Activated CD4-positive, CD25-positive, alpha-beta regulatory T cell treated with anti-CD3 and anti-CD28 coated beads, Interleukin-2, amount 50 U/mL, for 24 hours (primary cell): Measurements from ENCODE around the gene RNF13.
"Not testable (repeated sequence)": the region's sequence is repeated elsewhere in the genome, so short reads cannot be mapped to it uniquely, and the experiment has no call there.

Source experiments
- ATAC-seq, 2 donors: fragments of 150-1000 bp; cut with Tn5 transposase; one replicate each; pipeline ENCODE4 v1.10.0; 2021; ENCODE audit warnings: mild to moderate bottlenecking in 1 of 2, moderate library complexity in 1 of 2

RNF13 gene

DNA sequence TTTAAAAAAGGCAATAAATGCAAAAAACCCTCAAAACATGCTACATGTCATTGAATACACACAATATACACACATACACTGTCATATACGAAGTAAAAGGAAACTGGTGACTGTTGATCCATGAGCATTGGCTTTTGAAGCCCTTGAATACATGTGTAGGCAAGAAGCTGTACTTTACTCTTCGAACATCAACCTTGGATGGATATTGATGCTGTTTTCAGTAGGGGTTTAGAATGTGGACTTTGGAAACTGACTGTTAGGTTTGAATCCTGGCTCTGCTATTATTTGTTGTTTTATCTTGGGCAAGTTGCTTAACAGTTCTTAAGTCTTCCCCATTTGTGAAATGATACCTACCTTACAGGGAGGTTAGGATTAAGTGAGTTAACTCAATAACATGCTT is 30.5 kb downstream of the RNF13 start:
- ATAC-seq = no peak

DNA sequence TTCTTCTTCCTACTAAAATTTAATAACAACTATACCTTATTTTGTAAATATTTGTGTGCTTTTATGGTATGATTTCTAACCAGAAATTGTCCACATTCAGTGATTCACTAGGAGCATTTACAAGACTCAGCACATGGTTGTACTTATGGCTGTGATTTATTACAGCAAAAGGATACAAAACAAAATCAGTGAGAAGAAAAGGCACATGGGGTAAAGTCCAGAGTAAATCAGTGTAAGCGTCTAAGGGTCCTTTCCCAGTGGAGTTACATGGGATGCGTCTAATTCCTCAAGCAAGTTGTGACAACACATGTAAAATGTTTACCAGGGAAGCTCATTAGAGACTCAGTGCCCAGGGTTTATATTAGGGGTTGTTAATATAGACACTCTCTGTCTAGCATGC is 31.1 kb downstream of the RNF13 start:
- ATAC-seq = no peak

DNA sequence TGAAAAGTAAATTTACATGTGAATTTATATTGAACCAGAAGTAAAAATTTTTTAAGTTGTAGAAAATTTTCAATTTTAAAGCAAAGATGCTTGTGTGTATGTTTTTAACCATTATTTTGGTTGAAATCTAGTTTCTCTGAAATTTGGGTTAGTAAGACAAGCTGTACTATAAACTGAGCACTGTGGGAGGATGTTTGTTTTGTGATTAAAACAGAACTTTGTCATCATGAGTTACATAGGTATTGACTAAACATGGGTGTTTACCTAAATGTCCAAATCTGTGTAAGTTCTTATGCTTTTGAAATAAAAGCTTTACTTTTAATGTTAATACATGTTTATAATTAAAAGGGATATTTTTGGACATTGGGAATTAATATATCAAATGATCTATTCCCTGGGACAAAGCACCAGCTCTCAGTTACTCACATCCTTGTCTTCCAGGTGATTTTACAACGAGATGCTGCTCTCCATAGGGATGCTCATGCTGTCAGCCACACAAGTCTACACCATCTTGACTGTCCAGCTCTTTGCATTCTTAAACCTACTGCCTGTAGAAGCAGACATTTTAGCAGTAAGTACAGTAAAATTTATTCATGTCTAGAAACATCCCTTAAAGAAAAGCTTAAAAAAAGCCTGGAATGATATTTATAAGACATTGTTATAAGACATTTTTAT is 32.7 kb downstream of the RNF13 start:
- no peak for ATAC-seq

DNA sequence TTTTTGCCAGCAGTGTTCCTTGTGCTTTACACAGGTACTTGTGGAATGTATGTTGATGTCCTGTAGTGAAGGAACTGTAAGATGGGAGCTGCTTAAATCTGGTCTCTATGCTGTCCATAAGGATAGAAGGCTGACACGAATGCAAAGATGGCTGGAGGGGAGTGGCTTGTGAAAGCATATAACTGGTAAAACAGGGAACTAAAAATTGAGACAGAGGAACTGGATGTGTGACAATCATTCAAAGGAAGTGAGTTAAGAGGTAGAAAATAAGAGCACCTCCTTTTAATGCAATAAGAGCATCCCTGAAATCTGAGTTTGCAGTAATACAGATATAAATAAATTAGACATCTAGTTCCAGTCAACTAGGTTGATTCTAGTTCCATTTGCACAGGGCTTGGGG is 35.2 kb downstream of the RNF13 start:
- ATAC-seq = no peak

DNA sequence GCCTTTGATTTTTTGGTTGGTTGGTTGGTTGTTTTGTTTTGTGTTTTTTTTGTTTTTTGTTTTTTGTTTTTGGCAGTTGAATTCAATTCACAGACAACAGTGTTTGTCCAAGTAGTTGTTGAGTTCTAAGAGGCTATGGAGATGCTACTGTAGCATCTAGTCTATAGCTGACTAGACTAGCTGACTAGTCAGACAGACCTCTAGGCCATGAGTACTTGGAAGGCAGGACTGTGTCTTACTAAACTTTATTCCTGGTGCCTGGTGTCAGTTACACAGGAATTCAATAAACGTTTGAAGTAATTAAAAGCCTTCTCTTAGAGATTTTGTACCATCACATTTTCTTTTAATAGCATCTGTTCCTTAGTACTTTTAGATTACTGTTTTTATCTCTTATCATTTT is 35.7 kb downstream of the RNF13 start:
- ATAC-seq = no peak

DNA sequence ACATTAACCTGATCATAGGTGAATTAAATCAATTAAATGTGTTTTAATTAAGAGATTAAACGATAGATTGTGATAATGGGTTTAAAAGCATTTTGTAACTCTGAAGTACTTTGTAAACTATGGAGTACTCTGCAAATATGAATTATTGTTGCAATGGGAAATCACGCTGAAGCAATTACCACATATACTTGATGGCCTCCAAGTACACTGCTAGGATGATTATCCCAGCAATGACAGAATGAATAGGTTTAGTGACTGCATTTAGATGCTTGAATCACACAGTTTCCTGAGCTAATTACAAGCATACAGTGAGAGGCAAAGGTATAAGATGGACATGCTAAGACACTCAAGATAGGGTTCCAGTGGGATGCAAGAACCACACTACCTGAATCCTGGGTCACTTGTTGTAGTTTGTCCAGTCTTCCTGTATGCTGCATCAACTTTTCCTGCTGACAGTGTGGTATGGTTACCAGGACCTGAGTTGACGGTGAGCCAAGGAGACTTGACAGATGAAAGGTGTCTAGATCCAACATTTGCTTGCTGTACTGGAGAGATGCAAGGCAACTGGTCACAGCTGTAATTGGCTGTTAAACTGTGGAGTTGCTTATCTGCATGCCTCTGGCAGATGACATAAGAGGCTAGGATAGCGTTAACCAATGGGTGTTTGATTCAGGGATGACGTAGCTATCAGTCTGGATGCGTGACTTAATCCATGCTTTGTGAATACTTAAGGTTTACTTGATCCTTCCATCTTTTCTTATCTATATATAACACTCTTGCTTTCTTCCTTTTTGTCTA is 38.0 kb downstream of the RNF13 start:
- ATAC-seq = no peak

DNA sequence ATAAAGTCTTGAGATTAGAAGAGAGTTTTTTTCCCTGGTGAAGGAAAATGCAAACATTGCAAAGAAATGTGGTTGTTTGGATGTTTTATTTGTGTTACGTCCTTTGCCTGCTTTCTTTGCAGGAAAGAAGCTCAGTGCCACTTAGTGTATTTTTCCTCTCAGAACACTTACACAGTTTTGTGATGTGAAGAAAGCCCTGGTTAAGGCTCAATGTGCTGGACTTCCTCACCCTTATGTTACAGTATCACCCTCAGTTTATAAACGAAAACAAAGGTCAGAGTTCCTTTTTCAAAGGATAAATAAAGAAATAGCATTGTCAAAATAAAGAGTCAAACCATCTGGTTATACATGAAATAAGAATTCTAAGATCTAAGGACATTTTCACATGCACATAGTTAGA is 45.9 kb downstream of the RNF13 start:
- ATAC-seq = no peak

DNA sequence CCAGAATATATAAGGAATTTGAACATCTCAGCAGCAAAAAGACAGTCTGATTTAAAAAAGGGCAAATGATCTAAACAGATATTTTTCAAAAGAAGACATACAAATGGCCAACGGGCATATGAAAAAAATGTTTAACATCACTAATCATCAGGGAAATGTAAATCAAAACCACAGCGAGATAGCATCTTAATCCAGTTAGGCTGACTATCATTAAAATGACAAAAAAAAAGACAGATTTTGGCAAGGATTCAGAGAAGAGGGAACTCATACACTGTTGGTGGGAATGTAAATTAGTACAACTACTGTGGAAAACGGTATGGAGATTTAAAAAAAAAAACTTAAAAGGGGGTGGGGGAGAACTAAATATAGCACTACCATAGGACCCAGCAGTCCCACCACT is 47.9 kb downstream of the RNF13 start:
- ATAC-seq = no peak

DNA sequence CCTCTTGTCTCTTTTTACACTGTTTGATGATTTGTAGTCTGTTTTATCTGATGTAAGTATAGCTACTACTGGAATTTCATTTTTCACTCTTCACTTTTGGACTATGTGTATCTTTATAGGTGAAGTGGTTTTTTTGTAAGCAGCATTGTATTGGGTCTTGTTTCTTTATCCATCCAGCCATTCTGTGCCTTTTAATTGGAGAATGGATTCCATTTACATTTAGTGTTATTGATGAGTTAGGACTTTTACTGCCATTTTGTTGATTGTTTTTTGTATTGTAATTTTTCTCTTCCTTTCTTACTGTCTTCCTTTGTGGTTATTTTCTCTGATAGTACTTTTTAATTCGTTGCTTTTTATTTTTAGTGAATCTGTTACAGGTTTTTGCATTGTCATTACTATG is 54.5 kb downstream of the RNF13 start:
- ATAC-seq = no peak

DNA sequence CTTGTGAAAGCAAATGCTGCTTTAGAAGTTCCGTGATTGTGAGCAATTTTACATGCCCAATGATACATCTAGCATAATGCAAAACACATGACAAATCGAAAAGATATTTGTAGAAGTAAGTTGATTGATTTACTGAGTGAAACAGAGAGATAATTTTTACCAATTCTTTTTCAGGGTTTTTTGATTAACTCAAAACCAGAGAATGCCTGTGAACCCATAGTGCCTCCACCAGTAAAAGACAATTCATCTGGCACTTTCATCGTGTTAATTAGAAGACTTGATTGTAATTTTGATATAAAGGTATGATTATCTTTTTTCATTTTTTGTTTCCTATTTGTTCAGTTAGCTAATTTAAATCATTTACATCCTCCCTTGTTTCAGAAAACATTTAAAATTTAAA is 58.8 kb downstream of the RNF13 start:
- peak in 1 of 2 donors; percentile 27 for ATAC-seq

DNA sequence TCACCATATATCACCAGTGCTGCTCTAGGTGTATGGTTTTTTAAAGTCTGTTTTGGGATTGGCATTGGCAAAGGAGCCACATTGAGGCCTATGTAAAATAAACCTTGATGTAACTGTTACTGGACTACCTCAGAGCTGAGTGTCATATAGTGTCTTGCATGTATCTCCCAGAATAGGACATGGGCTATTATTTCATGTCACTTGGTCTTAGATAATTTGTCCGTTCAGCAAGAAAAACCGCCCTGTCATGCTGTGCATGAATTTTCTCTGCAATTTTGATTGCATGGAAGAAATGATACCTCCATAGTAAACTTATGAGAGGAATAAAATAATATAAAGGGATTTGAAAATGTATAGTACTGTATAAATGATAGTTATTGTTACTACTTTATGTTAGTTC is 59.6 kb downstream of the RNF13 start:
- ATAC-seq = no peak

DNA sequence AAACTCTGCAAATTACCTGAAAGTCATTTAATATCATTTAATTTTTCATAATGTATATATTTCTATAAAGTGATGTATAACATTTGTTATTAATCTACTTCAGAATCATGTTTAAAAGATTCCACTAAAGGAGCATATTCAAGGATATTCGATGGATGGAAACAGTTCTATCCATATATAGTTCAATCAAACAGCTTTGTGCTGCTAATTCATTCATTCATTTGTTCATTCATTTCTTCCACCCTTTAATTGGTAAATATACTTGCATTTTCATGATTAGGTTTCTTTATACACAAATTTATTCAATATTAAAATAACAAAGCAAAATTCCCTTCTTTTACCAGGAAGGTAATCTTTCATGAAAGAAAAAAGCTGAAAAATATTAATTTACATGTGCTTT is 64.7 kb downstream of the RNF13 start:
- ATAC-seq = no peak

DNA sequence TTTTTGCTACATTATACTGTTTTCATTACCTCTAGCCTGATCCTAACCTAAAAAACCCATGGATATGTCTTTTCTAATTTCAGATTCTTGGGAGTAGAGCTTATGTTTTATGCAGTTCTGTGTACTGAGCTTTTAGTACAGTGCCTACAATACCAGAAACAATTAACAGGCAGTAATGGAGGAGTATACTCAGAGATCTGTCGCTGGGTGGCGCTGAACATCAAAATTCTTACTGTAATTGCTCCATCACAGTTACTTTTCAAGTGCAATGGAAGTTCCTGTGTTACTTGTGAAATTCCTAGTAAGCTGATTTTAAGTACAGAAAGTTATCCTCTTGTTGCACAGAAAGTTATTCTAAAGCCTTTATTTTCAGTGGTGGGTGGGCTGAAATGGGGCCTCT is 66.9 kb downstream of the RNF13 start:
- ATAC-seq = no peak

DNA sequence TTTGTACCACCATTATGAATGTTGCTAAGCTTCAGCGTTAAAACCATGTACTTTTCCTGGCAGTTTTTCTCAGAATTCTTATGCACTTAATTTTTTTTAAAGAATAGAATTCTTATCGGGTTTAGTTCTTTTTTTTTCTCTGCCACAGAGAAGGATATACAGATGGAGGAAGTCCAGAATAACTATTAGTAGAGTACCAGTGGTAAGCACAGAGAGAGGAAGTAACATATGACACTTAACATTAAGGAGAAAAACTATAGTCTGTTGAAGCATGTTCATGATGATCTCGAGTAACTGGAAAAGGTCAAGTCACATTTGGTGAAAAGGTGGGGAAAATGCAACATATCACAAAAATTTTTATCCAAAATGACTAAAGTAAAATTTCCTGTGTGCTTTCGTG is 68.9 kb downstream of the RNF13 start:
- ATAC-seq = no peak

DNA sequence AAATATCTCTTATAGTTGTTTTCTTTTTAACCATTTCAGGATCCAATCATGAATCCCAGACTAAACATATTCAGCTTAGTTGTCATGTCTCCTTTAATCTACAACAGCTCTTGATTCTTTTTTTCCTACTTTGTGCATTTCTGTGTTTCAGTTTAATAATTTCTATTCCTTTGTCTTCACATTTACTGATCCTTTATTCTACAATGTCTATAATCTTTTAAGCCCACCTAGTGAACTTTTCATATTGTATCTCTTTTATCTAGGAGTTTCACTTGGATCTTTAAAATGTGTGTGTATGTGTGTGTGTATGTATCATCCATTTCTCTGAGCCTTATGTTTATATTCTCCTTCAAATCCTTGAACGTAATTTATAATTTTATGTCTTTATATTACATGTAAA is 70.1 kb downstream of the RNF13 start:
- no peak for ATAC-seq

DNA sequence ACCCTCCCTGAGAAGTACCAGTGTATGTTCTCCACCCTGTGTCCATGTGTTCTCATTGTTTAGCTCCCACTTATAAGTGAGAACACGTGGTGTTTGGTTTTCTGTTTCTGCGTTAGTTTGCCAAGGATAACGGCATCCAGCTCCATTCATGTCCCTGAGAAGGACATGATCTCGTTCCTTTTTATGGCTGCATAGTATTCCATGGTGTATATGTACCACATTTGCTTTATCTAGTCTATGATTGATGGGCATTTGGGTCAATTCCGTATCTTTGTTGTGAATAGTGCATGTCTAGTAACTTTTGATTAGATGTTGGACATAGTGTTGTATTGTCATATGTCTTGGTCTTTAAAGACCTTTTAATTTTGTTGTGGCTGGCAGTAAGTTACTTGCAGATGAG is 70.8 kb downstream of the RNF13 start:
- ATAC-seq = not testable (repeated sequence)

DNA sequence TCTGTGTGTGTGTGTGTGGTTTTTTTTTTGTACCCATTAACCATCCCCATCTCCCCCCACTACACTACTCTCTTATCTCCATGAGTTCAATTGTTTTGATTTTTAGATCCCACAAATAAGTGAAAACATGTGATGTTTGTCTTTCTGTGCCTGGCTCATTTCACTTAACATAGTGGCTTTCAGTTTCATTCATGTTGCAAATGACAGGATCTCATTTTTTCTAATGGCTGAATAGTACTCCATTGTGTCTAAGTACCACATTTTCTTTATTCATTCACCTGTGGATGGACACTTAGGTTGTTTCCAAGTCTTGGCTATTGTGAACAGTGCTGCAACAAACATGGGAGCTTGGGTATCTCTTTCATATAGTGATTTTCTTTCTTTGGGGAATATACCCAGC is 71.8 kb downstream of the RNF13 start:
- not testable (repeated sequence) for ATAC-seq

DNA sequence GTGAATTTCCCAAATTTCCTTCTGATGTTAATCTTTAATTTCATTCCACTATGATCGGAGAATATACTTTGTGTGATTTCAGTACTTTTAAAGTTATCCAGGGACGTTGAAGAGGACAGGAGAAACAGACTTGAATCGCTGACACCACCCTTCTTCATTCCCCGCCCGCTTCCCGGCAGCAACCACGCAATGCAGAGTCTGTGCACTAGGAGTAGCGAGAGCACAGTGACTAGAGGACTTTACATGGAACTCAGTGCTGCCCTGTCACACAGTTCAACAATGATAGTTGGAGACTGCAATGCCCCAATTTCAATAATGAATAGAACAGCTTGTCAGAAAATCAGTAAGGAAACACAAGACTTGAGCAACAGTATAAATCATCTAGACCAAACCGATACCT is 73.9 kb downstream of the RNF13 start:
- no peak for ATAC-seq

DNA sequence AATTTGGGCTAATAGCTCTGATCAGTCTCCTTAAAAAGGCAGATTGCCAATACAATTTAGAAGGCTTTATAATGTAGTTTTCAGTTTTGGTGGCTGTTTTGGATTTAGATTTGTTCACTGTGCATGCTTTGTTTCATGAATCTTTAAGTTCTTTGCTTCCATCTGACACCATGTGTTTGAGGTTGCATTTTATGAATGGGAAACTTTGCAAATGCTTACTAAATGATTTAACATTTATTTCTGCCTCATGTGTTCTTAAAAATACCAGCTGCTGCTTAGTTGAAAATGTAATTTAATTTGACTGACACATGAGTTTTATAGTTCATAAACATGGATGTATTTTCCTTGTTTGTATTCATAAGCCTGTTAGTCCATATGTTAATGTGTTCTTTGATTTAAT is 78.6 kb downstream of the RNF13 start:
- ATAC-seq = no peak

DNA sequence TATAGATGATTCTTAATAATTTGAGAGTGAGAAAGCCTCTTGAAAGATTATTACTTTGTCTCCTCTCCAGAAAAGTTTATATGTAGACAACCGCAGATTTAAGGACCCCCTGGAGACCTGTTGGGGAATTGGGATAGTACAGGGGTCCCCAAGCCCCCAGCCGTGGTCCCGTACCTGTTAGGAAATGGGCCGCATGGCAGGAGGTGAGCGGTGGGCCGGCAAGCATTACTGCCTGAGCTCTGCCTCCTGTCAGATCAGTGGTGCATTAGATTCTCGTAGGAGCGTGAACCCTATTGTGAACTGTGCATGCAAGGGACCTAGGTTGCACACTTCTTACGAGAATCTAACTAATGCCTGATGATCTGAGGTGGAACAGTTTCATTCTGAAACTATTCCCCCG is 79.4 kb downstream of the RNF13 start:
- ATAC-seq = no peak

DNA sequence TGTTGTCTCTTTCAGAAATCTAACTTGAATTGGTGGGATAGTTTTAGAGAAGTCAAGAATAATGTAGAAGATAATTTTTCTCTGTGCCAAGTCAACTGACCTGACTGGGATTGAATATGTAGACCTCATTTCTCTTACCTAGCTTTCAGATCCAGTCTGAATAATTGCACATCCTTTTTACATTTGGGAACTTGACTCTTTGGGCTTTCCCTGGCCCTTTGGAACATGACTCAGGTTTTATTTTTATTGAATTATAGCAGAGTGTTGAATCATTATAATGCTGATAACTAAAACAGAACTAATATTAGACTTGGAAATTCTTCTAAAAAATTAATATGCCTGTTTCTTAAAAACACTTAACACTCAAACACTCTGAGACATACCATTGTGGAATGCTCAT is 81.2 kb downstream of the RNF13 start:
- ATAC-seq = no peak

DNA sequence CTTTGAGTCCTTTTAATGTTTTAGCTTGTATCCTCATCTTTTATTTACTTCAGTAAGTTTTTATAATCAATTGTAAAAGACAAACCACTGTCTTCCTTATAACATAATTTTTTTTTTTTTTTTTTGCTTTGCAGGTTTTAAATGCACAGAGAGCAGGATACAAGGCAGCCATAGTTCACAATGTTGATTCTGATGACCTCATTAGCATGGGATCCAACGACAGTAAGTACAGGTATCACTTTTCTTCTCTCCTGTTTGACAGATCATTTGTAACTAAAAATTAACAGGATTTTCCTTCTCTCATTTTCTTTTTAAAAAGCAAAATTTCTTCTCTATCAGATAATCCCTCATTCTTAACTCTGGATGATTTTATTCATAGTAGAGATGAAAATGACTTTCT is 82.3 kb downstream of the RNF13 start:
- no peak for ATAC-seq

DNA sequence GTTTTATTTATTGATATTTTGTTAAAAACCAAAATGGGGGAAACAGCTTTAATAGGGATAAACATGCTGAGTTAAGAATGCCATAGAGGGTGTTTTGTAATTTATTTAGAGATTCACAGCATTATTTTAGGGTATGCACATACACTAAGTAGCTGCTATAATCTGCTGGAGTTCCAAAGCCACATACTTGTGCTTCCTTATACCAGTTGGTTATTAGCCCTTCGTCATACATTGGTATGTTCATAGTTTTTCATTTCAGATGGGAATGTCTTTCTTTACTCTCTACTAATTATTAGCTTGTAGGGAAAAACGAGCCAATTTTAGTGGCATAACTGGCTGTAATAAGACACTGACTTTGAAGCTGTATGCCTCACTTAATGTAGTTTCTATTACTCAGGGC is 82.8 kb downstream of the RNF13 start:
- ATAC-seq = no peak

DNA sequence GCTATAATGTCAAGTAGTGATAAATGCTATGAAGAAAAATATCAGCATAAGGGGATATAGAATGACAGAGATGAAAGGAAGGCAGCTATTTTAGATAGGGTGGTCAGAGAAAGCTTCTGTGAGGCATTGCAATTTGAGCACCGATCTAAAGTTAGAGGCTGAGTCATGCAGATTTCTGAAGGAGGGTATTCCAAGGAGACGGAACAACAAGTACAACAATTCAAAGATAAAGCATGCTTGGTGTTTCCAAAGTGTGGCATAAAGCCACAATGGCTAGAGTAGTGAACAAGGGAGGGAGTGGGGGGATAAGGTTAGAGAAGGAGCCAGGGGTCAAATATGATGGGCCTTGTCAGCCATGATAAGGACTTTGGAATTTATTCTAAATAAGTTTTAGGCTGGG is 85.8 kb downstream of the RNF13 start:
- no peak for ATAC-seq

DNA sequence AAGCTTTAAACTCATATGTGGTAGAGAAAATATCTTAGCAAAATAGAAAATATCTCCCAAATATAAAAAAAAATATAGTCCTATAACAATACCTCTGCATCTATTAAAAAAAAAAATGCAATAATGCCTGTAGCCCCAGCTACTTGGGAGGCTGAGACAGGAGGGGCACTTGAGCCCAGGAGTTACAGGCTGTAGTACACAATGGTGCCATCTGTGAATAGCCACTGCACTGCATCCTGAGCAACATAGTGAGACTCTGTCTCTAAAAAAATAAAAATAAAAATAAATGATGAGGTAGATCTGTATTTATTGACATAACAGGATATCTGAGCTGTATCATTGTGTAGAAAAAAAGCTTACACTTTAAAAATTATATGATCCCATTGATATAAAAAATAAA is 87.3 kb downstream of the RNF13 start:
- ATAC-seq = no peak
